ENCODE measurements around the gene TNK2.

TNK2 gene

DNA sequence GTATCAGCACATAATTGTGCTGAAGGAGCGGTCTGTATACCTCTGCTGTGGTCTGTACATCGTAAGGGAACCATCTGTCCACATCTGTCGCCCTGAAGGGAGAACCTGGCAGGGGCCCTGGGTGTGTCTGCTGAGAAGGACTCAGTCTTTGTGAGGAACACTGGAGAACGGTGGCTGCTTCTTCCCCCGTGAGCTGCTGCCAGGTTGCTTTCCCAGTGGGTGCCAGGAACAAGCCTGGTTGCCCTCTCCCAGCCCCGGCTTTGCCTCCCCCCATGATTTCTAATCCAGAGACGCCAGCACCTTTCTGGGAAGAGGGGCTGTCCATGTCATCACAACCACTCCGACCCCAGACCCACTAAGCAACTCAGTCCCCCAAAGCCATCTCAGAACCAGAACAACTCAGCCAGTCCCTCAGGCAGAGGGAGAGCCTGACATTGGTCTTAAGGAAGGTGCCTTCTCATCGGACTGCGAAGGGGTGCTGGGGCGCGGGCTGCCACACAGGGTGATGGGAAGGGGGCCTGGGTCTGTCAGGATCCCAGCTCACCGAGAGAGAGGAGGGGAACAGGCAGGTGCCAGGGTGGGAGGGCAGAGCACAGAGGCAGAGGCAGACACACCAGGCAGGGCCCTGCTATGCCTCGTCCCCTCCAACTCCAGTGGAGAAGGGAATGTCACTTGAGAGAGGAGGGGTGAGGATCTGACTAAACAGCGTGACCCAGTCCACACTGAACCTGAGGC is 8.5 kb downstream of the TNK2 start:
- DNase-seq (ENCODE audit: low read depth): no peak

DNA sequence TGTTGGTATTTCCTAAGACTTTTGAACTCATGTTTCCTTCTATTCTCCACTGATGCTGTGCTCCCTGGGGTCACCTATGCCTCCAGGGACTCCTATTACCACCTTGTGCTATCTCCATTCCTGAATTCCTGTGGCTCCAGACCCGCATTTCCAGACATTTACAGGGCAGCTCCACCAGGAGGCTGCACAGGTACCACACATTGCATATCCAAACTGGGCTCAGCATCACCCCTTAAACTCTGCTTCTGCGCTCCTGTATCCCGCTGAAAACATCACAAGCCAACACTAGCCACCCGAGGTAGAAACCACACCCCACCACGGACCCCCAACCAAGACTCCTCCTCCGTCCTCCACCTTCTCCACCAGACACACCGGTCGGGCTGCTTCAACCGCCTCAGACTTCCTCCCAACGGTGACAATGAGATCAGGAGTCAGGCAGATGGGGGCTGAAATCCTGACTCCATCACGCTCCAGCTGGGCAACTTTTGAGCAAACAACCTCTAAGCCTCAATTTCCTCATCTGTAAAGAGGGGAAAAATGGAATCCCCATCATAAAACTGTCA is 10.4 kb downstream of the TNK2 start:
- no peak for DNase-seq (ENCODE audit: low read depth)

DNA sequence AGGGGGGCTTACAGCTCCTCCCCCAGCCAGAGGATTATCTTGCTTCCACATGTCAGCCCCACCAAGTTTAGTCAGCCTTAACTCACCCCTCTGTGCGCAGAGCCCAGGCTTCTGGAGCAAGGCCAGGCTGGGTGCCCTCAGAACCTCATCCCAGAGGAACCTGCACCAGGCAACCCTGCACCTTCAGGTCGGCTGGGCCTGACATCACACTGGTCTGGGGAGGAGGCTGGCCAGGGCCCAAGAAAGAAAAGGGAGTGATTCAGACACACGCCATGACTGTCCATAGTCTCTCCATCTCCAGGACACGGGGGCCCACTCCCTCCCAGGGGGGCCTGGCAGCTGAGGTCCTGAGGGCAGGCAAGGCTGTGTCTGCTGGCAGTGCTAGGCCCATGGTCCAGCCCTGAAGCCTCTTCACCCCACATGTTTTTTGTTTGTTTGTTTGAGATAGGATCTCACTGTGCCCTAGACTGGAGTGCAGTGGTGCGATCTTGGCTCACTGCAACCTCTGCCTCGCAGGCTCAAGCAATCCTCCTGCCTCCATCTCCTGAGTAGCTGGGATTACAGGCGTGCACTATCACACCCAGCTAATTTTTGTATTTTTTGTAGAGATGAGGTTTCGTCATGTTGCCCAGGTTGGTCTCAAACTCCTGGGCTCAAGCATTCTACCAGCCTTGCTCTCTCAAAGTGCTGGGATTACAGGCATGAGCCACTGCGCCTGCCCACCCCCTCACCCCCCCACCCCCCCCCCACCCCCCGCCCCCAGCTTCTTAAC is 11.1 kb downstream of the TNK2 start:
- DNase-seq (ENCODE audit: low read depth): no peak

DNA sequence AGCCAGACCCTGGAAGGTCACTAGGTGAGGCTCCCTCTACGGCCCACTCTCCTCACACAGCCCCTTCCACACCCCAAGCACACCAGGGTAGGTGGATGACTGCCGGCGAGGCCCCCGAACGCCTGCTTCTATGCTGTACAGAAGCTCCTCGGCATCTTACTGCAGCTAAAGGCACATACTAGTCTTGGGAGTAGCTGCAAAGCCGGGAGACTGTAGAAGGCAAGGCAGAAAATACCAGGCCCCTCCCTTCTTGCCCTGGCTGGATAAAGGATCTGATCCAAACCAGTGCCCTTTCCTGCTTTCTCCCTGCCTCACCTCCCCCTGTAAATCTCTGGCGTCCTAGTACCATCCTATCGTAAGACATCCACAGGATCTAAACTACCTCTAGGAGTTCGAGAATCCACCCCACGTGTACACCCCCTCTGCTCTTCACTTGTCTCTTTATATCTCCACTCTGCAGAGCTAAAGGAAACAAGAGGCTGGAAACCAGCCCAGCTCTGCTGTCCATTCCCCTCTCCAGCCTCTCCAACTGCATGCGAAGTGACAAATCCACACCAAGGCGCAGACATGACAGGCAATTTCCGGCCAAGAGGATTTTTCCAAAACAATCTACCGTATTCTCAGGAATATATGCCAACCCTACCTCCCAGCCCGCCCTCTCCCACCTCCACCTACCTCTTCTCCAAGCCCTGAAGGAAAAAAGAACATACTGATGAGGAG is 11.8 kb downstream of the TNK2 start:
- DNase-seq (ENCODE audit: low read depth): no peak

DNA sequence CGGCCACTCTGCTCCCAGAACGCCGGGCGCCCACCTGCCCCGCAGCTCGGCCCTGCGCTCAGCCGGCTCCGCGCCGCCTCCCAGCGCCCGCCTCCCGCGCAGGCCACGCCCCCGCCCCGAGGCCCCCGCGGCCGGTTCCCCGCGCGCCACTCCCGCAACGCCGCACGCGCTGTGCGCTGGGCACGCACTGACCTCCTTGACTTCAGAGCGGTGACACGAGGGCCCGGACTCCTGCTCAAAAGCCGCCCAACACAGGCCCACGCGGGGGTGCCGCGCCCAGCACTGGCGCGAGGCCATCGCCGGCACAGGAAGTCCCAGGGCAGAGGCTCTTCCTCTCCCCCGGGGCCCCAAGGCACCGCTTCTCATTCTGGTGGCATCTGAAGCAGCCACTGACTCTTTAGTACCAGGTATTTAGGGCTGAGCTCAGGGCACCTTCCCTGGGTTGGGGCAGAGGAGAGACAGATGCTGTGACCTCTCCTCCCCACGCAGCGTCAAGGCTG is 12.4 kb downstream of the TNK2 start:
- no peak for DNase-seq (ENCODE audit: low read depth)

DNA sequence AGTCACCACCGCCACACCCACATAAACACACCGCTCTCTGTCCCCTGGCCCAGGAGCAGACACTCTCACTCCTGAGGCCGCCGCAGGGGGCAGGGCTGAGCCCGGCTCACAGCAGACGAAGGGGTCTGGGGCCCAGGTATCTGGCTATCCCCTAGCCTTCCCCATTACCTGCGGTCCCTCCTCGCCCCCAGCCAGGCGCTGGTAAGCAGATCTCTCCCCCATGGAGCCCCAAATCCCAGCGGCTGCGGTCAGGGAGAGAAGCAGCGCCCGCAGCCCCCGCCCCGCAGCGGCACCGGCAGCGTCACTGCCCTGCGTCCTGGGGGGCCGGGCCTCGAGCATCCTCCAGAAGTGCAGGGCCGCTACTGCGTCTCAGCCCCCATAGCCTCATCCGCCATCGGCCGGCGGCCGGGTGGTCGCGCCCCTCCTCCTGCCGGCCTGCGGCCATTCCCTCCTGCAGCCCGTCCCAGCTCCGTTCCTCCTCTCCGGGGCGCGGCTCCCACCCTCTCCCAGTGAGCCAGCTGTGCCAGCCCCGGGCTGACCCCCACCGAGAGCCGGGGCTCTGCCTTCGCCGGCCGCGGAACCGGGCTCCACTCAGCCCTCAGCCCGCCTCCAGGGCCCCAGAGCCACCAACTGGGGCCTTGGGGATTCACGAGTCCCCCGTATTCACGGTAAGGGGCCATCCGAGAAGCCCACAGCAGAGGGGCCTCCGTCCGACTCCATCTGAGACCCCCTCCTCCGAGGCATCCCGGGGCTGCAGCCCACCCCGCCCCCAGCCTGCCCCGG is 13.1 kb downstream of the TNK2 start:
- DNase-seq (ENCODE audit: low read depth): no peak

DNA sequence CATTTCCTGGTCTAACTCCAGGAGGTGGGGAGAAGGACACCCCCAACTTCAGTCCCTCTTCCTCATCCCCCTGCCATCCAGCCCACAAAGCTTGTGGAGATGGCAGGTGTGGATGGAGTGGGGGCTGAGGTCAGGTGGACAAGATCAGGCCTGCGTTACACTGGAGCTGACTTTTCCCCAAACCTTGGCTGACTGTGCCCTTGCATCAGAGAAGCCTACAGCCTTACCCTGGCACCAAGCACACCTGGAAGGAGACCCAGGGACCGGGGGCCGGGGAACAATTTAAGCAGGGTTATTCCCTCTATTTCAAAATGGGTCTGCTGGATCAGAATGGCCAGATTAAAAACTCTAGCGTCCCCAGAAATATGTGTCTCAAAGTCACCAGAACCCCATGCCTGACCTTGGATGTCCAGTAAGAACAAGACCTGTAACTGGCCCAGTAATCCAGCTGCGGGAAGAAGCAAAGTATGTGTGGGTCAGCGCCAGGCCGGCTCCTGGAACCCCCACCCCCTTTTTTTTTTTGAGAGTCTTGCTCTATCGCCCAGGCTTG is 14.4 kb downstream of the TNK2 start:
- no peak for DNase-seq (ENCODE audit: low read depth)

DNA sequence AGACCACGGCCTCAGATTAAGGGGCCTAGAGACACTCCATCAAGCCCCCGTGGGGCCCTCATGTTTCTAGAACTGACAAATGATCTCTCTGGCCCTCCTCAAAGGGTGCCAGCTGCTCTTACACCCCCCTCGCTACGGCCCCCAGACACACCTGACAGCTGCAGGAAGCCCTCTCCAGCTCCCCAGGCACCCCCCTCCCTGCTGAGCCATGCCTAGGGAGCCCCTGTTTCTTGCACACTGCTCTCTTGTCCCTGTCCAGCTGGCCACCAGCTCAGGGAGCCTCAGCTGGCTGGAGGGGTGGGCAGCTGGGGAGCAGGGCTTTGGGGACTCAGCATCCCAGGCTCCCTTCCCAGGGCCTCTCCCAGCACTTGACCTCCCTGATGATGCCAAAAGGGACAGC is 14.8 kb downstream of the TNK2 start:
- no peak for DNase-seq (ENCODE audit: low read depth)

DNA sequence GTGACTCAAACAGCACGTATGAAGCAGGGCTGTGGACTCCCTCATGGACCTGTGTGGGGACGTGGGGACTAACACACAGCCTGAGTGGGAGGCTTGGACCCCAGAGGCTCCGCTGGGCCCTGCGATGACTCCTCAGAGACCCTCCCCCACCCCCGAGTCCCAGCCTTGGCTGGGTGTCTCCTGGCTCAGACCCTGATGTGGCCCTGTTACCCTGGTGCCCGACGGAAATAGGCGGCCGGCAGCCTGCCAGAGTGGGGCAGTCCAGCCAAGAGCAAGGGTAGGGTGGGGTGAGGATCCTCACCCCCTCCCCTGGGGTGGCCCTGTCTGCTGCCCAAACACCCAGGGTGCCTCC is 15.3 kb downstream of the TNK2 start:
- no peak for DNase-seq (ENCODE audit: low read depth)

DNA sequence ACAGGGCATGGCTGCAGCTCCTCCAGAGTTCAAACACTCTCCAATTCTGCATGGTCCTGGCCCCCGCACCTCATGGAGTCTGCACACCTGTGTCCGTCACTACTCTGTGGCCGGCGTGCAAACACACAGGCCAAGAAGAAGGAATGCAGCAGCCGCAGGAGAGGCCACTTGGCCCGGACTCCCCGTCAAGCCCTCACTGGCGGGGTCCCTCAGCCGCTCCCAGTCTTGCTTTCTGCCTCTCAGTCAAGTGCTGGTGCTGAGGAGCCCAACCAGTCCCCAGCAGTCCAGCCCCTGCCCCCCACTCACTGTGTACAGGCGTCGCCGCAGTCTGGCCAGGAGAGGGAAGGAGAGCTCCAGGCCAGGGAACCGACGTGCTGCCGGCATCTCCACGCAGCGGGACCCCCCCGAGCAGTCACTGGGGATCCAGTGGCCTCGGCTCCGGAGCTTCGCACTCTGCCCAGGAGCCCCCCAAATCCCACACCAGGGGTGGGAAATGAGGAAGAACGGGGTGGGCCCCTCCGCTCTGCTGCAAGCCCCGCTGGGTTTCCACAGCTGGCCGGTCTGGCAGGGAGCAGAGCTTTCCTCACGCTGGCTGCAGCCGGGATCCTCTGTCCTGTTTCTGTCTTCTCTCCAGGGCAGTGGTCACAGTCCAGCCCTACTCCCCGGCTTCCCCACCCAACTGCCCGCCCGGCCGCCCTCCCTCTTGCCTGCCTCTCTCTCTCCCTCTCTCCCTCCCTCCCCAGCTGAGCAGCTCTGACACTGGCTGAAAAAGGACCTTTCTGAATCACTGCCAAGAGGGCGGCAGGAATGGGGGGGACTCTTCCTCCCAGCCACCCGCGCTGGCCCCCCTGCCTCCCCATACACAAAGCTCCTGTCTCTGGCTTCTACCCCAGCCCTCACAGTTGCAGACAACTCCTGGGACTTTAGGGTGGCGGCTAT is 16.0 kb downstream of the TNK2 start:
- DNase-seq (ENCODE audit: low read depth): no peak

DNA sequence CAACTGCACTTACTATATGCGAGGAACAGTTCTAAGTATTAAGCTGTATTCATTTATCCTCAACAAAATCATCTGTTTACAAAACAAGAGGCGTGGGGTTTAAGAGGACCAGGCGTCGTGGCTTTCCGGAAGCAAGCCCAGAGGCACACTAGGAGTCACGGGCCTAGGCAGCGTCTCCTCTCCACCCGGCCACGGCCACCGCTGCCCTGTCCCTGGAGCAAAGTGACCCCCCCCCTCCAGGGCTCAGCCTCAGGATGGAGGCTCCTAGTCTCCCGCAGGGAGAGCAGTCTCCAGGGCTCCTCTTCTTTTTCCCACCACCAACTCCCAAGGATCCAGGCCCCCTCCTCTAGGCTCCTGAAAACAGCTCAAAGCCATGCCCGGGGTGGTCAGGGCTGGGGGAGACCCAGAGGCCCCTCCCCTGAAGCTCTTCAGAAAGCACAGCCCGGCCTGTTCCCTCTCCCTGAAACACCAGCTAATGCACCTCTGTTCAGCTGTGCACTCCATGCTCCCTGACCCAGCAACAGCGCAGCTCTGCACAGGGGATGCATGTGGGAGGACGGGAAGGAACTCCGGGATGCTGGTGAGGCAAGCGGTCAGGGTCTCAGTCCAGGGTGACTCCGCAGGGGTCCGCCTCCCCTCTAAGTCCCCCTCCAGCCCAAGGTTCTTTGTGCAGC is 16.8 kb downstream of the TNK2 start:
- no peak for DNase-seq (ENCODE audit: low read depth)

DNA sequence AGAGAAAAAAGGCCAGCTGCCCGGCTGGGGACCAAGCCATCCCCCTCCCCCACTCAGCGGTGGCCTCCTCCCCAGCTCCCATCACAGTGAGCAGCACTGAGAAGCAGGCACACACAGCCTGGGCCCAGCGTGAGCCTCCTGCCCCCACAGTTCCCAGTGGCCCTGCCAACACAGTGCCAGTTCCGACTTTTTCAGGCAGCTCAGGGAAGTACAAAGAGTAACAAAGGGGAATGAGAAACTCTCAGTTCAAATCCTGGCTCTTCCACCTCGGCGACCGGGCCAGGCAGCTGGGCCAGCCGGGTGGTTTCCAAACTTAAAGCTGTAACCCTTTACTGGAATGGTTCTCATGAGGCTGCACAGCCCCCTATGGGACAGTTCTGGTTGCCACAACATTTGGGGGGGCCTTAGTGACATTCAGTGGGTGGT is 18.5 kb downstream of the TNK2 start:
- DNase-seq (ENCODE audit: low read depth): no peak

DNA sequence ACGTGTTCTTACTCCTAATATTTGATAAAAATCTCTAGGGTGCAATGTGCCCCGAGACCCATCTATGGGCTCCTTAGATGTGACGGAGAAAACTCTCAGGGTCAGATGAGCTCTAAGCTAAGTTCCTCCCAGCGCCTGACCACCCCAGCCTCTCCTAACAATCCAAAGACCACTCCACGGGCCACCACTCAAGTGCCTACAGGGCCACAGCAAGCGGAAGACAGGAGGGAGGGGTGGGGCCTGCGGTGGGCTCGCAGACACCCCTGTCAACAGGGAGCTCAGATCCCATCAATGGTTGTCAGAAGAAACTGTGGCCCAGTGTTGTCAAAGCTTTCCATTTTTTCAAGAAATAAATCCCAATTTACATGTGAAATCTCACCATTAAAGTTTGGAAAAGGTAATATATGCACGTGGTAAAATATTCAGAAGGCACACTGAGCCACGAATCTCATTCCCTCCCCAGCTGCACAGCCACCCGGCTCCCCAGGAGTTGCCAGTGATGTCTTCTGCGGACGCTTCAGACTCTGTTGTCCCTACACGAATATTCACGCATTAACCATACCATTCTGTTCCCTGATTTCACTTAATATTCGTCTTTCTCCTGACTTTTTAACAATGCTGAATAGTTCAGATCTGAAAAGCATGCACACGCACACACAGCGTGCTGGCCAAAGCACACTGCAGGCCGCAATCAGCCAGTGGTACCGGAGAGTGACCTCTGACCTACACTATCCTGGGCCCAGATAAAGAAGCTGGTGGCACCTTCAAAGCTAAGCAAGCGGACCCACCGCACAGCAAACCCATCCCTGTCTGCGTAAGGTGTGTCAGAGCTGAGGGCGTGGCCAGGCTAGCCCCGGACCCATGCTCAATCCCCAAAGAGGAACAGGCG is 19.1 kb downstream of the TNK2 start:
- DNase-seq (ENCODE audit: low read depth): no peak

DNA sequence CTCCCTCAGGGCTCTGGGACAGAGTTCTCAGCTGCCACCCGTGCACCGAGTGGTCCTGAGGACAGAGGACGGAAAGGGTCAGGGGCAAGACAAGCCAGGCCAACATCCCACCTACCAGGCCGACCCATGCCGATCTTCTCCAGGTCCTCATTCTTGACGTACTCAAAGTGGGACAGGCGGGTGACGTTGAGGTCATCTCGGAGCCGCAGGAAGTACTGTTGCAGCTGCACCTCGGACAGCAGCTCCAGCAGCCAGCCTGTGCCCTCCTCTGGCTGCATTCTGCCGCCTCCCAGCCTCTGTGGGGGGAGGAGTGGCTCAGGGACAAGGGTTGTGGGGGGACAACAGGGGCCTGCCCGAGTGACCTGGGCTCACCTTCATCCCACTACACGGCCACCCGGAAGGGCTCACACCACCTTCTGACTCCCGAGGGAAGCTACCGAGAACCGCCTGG is 20.0 kb downstream of the TNK2 start:
- no peak for DNase-seq (ENCODE audit: low read depth)

DNA sequence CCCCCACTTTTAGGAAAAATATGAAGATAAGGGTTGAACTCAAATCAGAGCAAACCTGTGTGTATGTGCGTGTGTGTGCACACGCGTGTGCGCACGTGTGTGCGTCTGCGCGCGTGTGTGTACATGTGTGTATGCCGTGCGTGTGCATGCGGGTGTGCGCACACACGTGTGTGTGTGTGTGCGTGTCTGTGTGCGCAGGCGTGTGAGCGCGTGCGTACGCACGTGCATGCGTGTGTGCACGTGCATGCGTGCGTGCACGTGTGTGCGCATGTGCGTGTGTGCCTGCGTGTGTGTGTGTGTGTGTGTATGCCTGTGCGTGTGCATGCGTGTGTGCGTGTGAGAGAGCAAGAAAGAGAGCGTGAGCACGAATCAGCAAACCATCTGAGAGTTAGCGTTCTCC is 20.7 kb downstream of the TNK2 start:
- no peak for DNase-seq (ENCODE audit: low read depth)

DNA sequence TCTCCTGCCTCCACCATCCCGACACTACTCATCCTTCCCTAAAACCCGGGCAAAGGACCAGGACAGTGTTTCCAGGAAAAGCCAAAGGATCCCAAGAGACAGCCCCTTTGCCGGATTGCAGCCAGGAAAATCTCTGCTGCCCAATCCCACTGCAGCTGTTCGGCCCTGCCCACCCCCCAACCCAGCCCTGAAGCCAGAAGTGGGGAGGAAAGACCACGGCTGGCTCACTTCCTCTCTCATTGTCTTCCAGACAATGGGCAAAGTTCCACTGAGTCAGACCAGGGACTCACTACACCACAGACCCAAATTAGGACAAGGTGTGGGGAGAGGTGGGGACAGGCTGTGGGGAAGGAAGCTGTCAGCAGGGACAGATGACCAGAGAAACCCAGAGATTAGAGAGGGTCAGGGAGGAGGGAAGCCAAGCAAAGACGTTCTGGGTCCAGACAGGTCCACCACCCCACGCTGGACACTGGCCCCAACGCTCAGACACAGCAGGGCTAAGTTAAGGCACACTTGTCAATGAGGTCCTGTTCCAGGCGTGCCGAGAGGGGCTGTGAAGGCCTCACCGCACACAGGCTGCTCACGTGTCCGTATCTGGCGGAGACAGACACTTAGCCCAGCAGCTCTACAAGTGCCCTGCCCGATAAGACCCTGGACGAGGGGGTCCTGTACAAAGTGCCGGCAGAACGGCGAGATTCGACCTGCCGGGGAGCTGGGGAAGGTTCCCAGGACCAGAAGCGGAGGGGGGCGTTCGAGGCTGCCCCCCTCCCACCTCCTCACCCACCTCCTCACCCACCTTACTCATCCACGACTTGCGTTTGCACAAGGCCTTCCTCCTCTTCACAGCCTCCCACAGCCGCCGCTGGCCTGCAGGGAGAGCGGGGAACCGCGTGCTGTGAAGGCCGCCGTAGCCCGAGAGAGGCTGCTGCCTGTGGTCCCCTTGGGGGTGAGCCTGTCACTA is 21.9 kb downstream of the TNK2 start:
- no peak for DNase-seq (ENCODE audit: low read depth)
